ENCODE results near the gene KPNA2. TPM values are rescaled to one million over a fixed set of nuclear protein-coding genes. Genes with fewer than 3 reads are reported as not detected.
"Not testable (repeated sequence)": the region's sequence is repeated elsewhere in the genome, so short reads cannot be mapped to it uniquely, and the experiment has no call there.

Gene KPNA2
- total RNA-seq, 1 experiment from 2014 or later = 481 TPM

DNA sequence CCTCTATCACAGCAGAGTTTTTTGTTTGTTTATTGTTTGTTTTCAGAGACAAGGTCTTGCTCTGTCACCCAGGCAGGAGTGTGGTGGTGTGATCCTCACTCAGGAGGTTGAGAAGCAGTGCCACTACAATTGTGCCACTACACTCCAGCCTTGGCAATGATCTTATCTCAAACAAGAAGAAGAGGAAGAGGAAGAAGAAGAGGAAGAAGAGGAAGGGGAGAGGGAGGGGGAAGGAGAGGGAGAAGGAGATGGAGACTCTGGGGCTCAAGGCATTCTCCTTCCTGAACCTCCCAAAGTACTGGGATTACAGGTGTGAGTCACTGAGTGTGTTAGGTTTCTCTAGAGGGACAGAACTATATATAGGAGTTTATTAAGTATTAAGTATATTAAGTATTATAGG, 22.1 kb upstream of the KPNA2 start:
- BruUV-seq (replicated peaks) = no TSS peak
- Histone ChIP-seq H3K27ac (ENCODE audit: low read depth, low read length, poor library complexity, severe bottlenecking) (no peak overlapping the region), H3K4me3 (ENCODE audit: low read depth, low read length, poor library complexity, severe bottlenecking) (no peak overlapping the region), H3K36me3 (ENCODE audit: insufficient read depth, low read length, poor library complexity, severe bottlenecking) (no peaks in the 10 kb centered on the region), H3K27me3 (replicated peaks; ENCODE audit: insufficient read depth, low read depth, low read length, poor library complexity) (no peaks in the 10 kb centered on the region), H3K9me3 (ENCODE audit: low read depth, low read length, poor library complexity, severe bottlenecking) (no peaks in the 10 kb centered on the region), H3K4me1 (ENCODE audit: insufficient read depth, low read length, poor library complexity, severe bottlenecking) (no peaks in the 10 kb centered on the region)
- no peak for DNase-seq (ENCODE audit: low spot score)
- TF ChIP-seq EZH2 (IDR thresholded peaks at IDR 0.05; ENCODE audit: borderline replicate concordance, low read depth, low read length, poor library complexity, severe bottlenecking) (no peak), CTCF (conservative IDR thresholded peaks at IDR 0.05; ENCODE audit: low read depth, low read length) (no peak)
- ChIA-PET POLR2A (ENCODE audit: low non-redundant PET) (no interaction called here), CTCF (no interaction called here)
- intact Hi-C loops (cut with micrococcal nuclease; ENCODE audit: unreplicated experiment) = loop anchor here (10.0 kb wide), 1 partner anchor 209 kb away; no protein-coding TSS in a partner anchor

DNA sequence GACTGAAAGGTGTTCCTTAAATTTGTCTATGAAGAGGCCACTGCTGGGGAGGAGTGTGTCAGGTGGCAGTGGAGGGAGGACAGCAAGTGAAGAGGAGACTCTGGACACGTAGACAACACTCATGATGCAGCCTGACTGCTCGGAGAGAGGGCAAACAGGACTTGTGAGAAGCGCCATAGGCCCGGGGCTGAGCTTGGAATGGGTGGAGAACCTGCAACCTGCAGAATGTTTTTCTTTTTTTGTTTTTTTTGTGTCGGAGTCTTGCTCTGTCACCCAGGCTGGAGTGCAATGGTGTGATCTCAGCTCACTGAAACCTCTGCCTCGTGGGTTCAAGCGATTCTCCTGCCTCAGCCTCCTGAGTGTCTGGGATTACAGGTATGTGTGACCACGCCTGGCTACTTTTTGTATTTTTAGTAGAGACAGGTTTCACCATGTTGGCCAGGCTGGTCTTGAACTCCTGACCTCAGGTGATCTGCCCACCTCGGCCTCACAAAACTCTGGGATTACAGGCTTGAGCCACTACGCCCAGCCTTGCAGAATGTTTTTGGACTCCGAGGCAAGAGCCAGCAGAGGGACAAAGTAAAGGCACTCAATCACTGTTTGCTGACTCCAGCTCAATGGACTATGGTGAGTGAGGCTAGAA, 20.3 kb upstream of the KPNA2 start:
- Histone ChIP-seq H3K4me3 (ENCODE audit: low read depth, low read length, poor library complexity, severe bottlenecking) (no peak overlapping the region), H3K36me3 (ENCODE audit: insufficient read depth, low read length, poor library complexity, severe bottlenecking) (no peaks in the 10 kb centered on the region), H3K9me3 (ENCODE audit: low read depth, low read length, poor library complexity, severe bottlenecking) (no peaks in the 10 kb centered on the region), H3K27ac (ENCODE audit: low read depth, low read length, poor library complexity, severe bottlenecking) (no peak overlapping the region), H3K4me1 (ENCODE audit: insufficient read depth, low read length, poor library complexity, severe bottlenecking) (peaks cover 6% of the 10 kb centered on the region), H3K27me3 (replicated peaks; ENCODE audit: insufficient read depth, low read depth, low read length, poor library complexity) (no peaks in the 10 kb centered on the region)
- POLR2A ChIA-PET (ENCODE audit: low non-redundant PET) = no interaction called here
- CTCF ChIA-PET = no interaction called here
- BruUV-seq (replicated peaks) = no TSS peak
- DNase-seq (ENCODE audit: low spot score) = no peak
- TF ChIP-seq CTCF (conservative IDR thresholded peaks at IDR 0.05; ENCODE audit: low read depth, low read length) = no peak
- TF ChIP-seq EZH2 (IDR thresholded peaks at IDR 0.05; ENCODE audit: borderline replicate concordance, low read depth, low read length, poor library complexity, severe bottlenecking) = no peak
- intact Hi-C loops (cut with micrococcal nuclease; ENCODE audit: unreplicated experiment) = loop anchor here (10.0 kb wide), 1 partner anchor 210 kb away; no protein-coding TSS in a partner anchor

- peaks cover 12% of the 10 kb centered on the region for H3K4me1 ChIP-seq (ENCODE audit: insufficient read depth, low read length, poor library complexity, severe bottlenecking)
- no TSS peak for BruUV-seq (replicated peaks)
- ChIA-PET CTCF (no interaction called here), POLR2A (ENCODE audit: low non-redundant PET) (no interaction called here)
- H3K27me3 ChIP-seq (replicated peaks; ENCODE audit: insufficient read depth, low read depth, low read length, poor library complexity) = no peaks in the 10 kb centered on the region
- H3K4me3 ChIP-seq (ENCODE audit: low read depth, low read length, poor library complexity, severe bottlenecking) = no peak overlapping the region
- intact Hi-C loops (cut with micrococcal nuclease; ENCODE audit: unreplicated experiment) = loop anchor here (10.0 kb wide), 1 partner anchor 212 kb away; no protein-coding TSS in a partner anchor
- TF ChIP-seq CTCF (conservative IDR thresholded peaks at IDR 0.05; ENCODE audit: low read depth, low read length) (no peak), EZH2 (IDR thresholded peaks at IDR 0.05; ENCODE audit: borderline replicate concordance, low read depth, low read length, poor library complexity, severe bottlenecking) (no peak)
- H3K36me3 ChIP-seq (ENCODE audit: insufficient read depth, low read length, poor library complexity, severe bottlenecking) = no peaks in the 10 kb centered on the region
- no peaks in the 10 kb centered on the region for H3K9me3 ChIP-seq (ENCODE audit: low read depth, low read length, poor library complexity, severe bottlenecking)
- DNase-seq (ENCODE audit: low spot score) = no peak
- no peak overlapping the region for H3K27ac ChIP-seq (ENCODE audit: low read depth, low read length, poor library complexity, severe bottlenecking)
Observed at GRCh38 chr17:68016838-68017237, 18.7 kb upstream of the KPNA2 start.

- intact Hi-C loops (cut with micrococcal nuclease; ENCODE audit: unreplicated experiment) = loop anchor here (10.0 kb wide), 1 partner anchor 214 kb away; no protein-coding TSS in a partner anchor
- H3K36me3 ChIP-seq (ENCODE audit: insufficient read depth, low read length, poor library complexity, severe bottlenecking); H3K27ac ChIP-seq (ENCODE audit: low read depth, low read length, poor library complexity, severe bottlenecking); POLR2A ChIA-PET (ENCODE audit: low non-redundant PET); H3K27me3 ChIP-seq (replicated peaks; ENCODE audit: insufficient read depth, low read depth, low read length, poor library complexity); DNase-seq (ENCODE audit: low spot score); H3K4me3 ChIP-seq (ENCODE audit: low read depth, low read length, poor library complexity, severe bottlenecking); CTCF ChIA-PET; BruUV-seq (replicated peaks); H3K9me3 ChIP-seq (ENCODE audit: low read depth, low read length, poor library complexity, severe bottlenecking): not testable (repeated sequence)
- peaks cover 12% of the 10 kb centered on the region for H3K4me1 ChIP-seq (ENCODE audit: insufficient read depth, low read length, poor library complexity, severe bottlenecking)
Observed at GRCh38 chr17:68018493-68018892, 17.0 kb upstream of the KPNA2 start.
